Neutrophil (primary cell): Measurements from ENCODE around the gene OOSP3.
"Not testable (repeated sequence)": the region's sequence is repeated elsewhere in the genome, so short reads cannot be mapped to it uniquely, and the experiment has no call there.

ENCODE experiments used
- H3K27ac ChIP-seq: fragments of 200-600 bp; sonication (generic); 2 replicates; pipeline ENCODE4 v1.5.1; 2016; ENCODE audit warnings: mild to moderate bottlenecking, moderate library complexity
- H3K27me3 ChIP-seq: fragments of 200-600 bp; sonication (generic); 2 replicates; pipeline ENCODE4 v1.6.0; 2016; ENCODE audit warnings: mild to moderate bottlenecking
- H3K36me3 ChIP-seq: fragments of 200-600 bp; sonication (generic); 2 replicates; pipeline ENCODE4 v1.5.1; 2017
- H3K4me1 ChIP-seq, 2 experiments: fragments of 200-600 bp in 1 of 2; sonication (generic) in 1 of 2; 1 replicate in 1 of 2; 2 replicates in 1 of 2; pipeline versions ENCODE4 v1.5.1 to v1.6.1; 2013 to 2016; ENCODE audit warnings: low read depth in 1 of 2, low read length in 1 of 2, mild to moderate bottlenecking in 1 of 2, moderate library complexity in 1 of 2; ENCODE audit not compliant: control insufficient read depth in 1 of 2, insufficient read depth in 1 of 2
- H3K4me3 ChIP-seq, 2 experiments: fragments of 200-600 bp in 1 of 2; sonication (generic) in 1 of 2; 1 replicate in 1 of 2; 2 replicates in 1 of 2; pipeline ENCODE4 v1.5.1; 2013 to 2016; ENCODE audit warnings: low read depth in 1 of 2, low read length in 1 of 2, mild to moderate bottlenecking in 1 of 2, moderate library complexity in 1 of 2
- H3K9me3 ChIP-seq: fragments of 200-600 bp; sonication (generic); 2 replicates; pipeline ENCODE4 v1.5.1; 2016
- CTCF ChIP-seq: fragments of 200-600 bp; sonication (generic); IDR thresholded peaks from 2 replicates; pipeline ENCODE4 v1.5.1; 2016; ENCODE audit warnings: antibody characterized with exemption

Gene OOSP3

DNA sequence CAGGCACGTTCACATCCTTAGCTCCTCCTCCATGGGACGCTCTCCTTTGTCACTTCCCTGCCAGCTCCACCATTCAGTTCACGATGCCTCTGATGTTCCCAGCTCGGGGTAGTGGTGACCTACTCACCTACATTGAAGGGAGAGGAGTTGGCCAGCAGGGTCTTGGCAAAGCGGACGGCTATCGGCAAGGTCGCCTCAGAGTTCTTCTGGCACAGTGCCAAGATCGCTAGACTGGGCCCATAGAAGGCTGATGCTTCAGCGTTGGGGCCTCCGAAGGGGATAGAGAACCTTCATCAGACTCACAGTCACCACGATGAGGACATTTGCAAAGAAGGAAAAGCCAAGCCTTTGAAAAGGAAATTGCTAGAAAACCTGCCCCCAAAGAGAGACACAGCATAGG lies 36.3 kb upstream of the OOSP3 start:
- Histone ChIP-seq H3K27me3 (no peaks in the 10 kb centered on the region), H3K4me3 (no peak overlapping the region), H3K9me3 (no peaks in the 10 kb centered on the region), H3K36me3 (no peaks in the 10 kb centered on the region), H3K4me1 (peaks cover 9 to 10% of the 10 kb centered on the region in 2 experiments), H3K27ac (no peak overlapping the region)
- TF ChIP-seq CTCF, result no peak

DNA sequence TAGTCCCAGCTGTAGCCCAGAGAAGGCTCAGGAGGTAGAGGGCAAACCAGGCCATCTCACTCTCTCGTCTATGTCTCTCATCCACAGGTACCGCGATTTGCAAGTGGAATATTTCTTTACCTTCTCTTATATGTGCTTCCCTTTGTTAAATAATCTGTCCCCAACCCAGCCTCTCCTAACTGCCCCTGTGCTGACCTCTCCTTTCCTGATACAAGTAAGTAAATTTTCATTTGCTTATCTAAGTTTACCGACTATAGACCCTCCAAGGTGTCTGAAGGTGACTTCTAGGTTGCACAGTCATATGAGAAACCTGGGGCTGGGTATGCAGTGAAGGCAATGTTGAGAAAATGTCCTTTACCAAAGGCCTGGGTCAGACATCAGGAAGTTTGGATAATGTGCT lies 33.2 kb upstream of the OOSP3 start, which contains the start of gene CBLIF:
CBLIF (minus strand) TSS at position 101 of the 400 bp plus-strand sequence; CDS start at position 55, 46 bp downstream.
- Histone ChIP-seq H3K27me3 (no peaks in the 10 kb centered on the region), H3K27ac (no peak within 1 kb of the TSS), H3K4me1 (peaks cover 35 to 36% of the 10 kb centered on the region in 2 experiments), H3K9me3 (no peaks in the 10 kb centered on the region), H3K36me3 (no peaks in the 10 kb centered on the region), H3K4me3 (no peak within 1 kb of the TSS)
- no peak for TF ChIP-seq CTCF

- Histone ChIP-seq H3K4me1 (peaks cover 44 to 45% of the 10 kb centered on the region in 2 experiments), H3K27ac (no peak overlapping the region), H3K4me3 (no peak overlapping the region), H3K27me3 (no peaks in the 10 kb centered on the region), H3K36me3 (no peaks in the 10 kb centered on the region), H3K9me3 (no peaks in the 10 kb centered on the region)
- no peak for TF ChIP-seq CTCF
These were observed 32.0 kb upstream of the OOSP3 start for GRCh38 chr11:59846556-59846955.

DNA sequence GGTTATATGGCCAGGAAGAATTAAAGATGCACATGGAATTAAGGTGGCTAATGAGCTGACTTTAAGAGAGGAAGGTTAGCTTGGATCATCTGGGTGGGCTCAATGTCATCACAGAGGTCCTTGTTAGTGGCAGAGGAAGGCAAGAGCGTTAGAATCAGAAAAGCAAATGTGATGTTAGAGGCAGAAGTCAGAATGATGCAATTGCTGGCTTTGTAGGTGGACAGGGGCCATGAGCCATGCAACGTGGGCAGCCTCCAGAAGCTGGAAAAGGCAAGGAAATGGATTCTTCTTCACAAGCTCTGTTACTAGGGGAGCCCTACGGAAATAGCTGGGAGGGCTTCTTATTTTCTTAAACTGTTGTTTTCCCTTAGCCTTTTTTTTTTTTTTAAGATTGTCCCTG lies 31.0 kb upstream of the OOSP3 start:
- no peak for TF ChIP-seq CTCF
- peak overlapping the region; percentile 38 for H3K27ac ChIP-seq
- peaks cover 7% of the 10 kb centered on the region for H3K36me3 ChIP-seq
- no peaks in the 10 kb centered on the region for H3K27me3 ChIP-seq
- H3K4me3 ChIP-seq, result no peak overlapping the region
- peaks cover 45 to 46% of the 10 kb centered on the region in 2 experiments for H3K4me1 ChIP-seq
- no peaks in the 10 kb centered on the region for H3K9me3 ChIP-seq

DNA sequence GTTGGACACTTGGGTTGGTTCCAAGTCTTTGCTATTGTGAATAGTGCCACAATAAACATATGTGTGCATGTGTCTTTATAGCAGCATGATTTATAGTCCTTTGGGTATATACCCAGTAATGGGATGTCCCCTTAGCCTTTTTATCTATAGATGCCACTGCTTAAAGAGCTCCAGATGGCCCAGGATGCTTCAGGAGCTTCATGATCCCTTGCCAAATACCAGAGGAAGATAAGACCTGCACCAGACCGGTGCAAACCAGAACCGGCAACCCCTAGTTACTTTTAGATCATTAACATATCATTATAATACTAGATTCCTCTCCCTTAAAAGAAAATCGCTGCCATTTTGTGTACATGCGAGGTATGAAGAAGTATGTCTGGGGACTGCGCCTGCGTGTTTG lies 30.1 kb upstream of the OOSP3 start:
- Histone ChIP-seq H3K27ac (peak overlapping the region; percentile 69), H3K4me1 (peaks cover 45 to 46% of the 10 kb centered on the region in 2 experiments), H3K36me3 (peaks cover 15% of the 10 kb centered on the region)
- H3K4me3 ChIP-seq, H3K9me3 ChIP-seq, H3K27me3 ChIP-seq: not testable (repeated sequence)

GRCh38 chr11:59849129-59849528 lies 29.5 kb upstream of the OOSP3 start:
- Histone ChIP-seq H3K4me1 (peaks cover 45 to 46% of the 10 kb centered on the region in 2 experiments), H3K36me3 (peaks cover 21% of the 10 kb centered on the region), H3K9me3 (no peaks in the 10 kb centered on the region), H3K27me3 (no peaks in the 10 kb centered on the region), H3K4me3 (no peak overlapping the region), H3K27ac (peak overlapping the region; percentile 69)
- no peak for TF ChIP-seq CTCF

DNA sequence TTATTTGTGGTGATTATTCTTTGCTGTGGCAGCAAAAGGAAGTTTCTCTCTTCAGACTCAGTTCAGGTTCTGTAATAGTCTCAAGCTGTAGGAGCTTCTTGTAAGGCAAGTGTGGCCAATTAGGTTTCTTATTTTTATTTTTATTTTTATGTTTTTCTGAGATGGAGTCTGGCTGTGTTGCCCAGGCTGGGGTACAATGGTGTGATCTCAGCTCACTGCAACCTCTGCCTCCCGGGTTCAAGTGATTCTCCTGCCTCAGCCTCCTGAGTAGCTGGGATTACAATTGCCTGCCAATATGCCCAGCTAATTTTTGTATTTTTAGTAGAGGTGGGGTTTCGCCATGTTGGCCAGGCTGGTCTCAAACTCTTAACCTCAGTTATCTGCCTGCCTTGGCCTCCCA lies 29.0 kb upstream of the OOSP3 start:
- H3K36me3 ChIP-seq, result peaks cover 21% of the 10 kb centered on the region
- peaks cover 48% of the 10 kb centered on the region in 2 experiments for H3K4me1 ChIP-seq
- H3K27ac ChIP-seq, result peak overlapping the region; percentile 69
- H3K4me3 ChIP-seq, H3K27me3 ChIP-seq, H3K9me3 ChIP-seq: not testable (repeated sequence)

DNA sequence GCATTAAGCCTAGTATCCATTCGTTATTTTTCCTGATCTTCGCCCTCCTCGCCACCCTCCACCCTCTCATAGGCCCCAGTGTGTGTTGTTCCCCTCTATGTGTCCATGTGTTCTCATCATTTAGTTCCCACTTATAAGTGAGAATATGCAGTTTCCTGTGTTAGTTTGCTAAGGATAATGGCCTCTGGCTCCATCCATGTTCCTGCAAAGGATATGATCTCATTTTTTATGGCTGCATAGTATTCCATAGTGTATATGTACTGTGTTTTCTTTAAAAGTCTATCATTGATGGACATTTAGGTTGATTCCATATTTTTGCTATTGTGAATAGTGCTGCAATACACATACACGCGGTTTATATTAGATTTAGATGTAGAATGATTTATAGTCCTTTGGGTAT lies 27.2 kb upstream of the OOSP3 start:
- H3K27me3 ChIP-seq, H3K4me3 ChIP-seq, H3K9me3 ChIP-seq: not testable (repeated sequence)
- Histone ChIP-seq H3K4me1 (peaks cover 59 to 60% of the 10 kb centered on the region in 2 experiments), H3K36me3 (peaks cover 33% of the 10 kb centered on the region), H3K27ac (peak overlapping the region; percentile 69)
